ENCODE data around the gene AKNAD1.

- TF ChIP-seq CTCF (IDR thresholded peaks at IDR 0.05) (no peak), ZFX (IDR thresholded peaks at IDR 0.05; ENCODE audit: borderline replicate concordance) (no peak)
Measured at GRCh38 chr1:108848806-108849205, 8.1 kb downstream of the AKNAD1 start.
